Stimulated activated CD8-positive, alpha-beta memory T cell treated with anti-CD3 and anti-CD28 coated beads, Interleukin-7, amount 100 ng/mL, for 1 hour (primary cell): Measurements from ENCODE around the gene LINC00632.

Experiments used
- DNase-seq, 2 donors: peaks; one replicate each; pipeline ENCODE4 v3.0.0-alpha.2; 2020; ENCODE audit warnings: low read depth in 2 of 2

LINC00632 gene

GRCh38 chrX:140765043-140765784 lies 55.7 kb downstream of the LINC00632 start:
- no peak for DNase-seq

- no peak for DNase-seq
These were observed 56.6 kb downstream of the LINC00632 start for GRCh38 chrX:140766024-140766611.

- no peak for DNase-seq
These were observed 58.1 kb downstream of the LINC00632 start for GRCh38 chrX:140767646-140768045.

GRCh38 chrX:140775211-140775610 lies 65.7 kb downstream of the LINC00632 start:
- DNase-seq: no peak

GRCh38 chrX:140776320-140776719 lies 66.8 kb downstream of the LINC00632 start:
- no peak for DNase-seq

GRCh38 chrX:140794642-140795041 lies 85.1 kb downstream of the LINC00632 start:
- no peak for DNase-seq

GRCh38 chrX:140799216-140799615 lies 89.7 kb downstream of the LINC00632 start:
- DNase-seq: no peak

- DNase-seq: no peak
These were observed 94.7 kb downstream of the LINC00632 start for GRCh38 chrX:140804292-140804691.

GRCh38 chrX:140815868-140816267 lies 106.3 kb downstream of the LINC00632 start:
- DNase-seq: no peak

- no peak for DNase-seq
These were observed 108.4 kb downstream of the LINC00632 start for GRCh38 chrX:140817943-140818342.

GRCh38 chrX:140821280-140821679 lies 111.7 kb downstream of the LINC00632 start:
- no peak for DNase-seq

- no peak for DNase-seq
These were observed 112.6 kb downstream of the LINC00632 start for GRCh38 chrX:140822184-140822583.

GRCh38 chrX:140822861-140823260 lies 113.3 kb downstream of the LINC00632 start:
- no peak for DNase-seq

GRCh38 chrX:140836874-140837273 lies 127.3 kb downstream of the LINC00632 start:
- DNase-seq: no peak
